IPS-15b (cell line): Measurements from ENCODE around the gene ZNF239.
A peak's percentile ranks its signal among the peaks of the same experiment; 100 is the strongest.
"Not testable (repeated sequence)": the region's sequence is repeated elsewhere in the genome, so short reads cannot be mapped to it uniquely, and the experiment has no call there.

Source experiments
- H3K27me3 ChIP-seq: one replicate; pipeline ENCODE4 v1.6.1; 2013; ENCODE audit warnings: low read length; ENCODE audit not compliant: control insufficient read depth, insufficient read depth
- H3K36me3 ChIP-seq: one replicate; pipeline ENCODE4 v1.6.1; 2013; ENCODE audit warnings: low read length; ENCODE audit not compliant: control insufficient read depth, insufficient read depth
- H3K4me1 ChIP-seq: one replicate; pipeline ENCODE4 v1.6.1; 2013; ENCODE audit warnings: mild to moderate bottlenecking, low read length; ENCODE audit not compliant: control insufficient read depth, insufficient read depth
- H3K4me3 ChIP-seq: one replicate; pipeline ENCODE4 v1.5.1; 2013; ENCODE audit warnings: low read depth, low read length
- H3K9ac ChIP-seq: one replicate; pipeline ENCODE4 v1.6.1; 2013; ENCODE audit warnings: low read depth, mild to moderate bottlenecking, low read length
- H3K9me3 ChIP-seq: one replicate; pipeline ENCODE4 v1.6.1; 2013; ENCODE audit warnings: mild to moderate bottlenecking, low read length; ENCODE audit not compliant: control insufficient read depth, insufficient read depth

Gene ZNF239

DNA sequence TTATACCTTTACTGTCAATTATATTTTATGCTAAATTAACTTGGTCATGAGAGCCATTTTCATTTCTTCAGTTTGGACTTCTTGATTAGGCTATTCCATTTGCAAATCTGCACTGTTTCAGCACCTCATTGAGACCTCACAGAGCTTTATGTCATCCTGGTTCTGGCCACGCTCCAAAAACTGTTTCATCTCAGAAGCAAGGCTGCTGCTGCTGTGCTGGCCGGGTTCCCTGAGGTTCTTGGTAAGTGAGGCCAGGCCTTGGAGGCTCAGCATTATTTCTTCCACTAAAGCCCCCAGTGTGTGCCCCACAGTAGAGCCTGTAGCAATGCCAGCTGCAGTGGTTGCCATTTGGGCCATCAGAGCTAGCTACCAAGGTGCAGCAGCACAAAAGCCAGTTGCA, 24.0 kb upstream of the ZNF239 start:
- peaks cover 2% of the 10 kb centered on the region for H3K27me3 ChIP-seq
- no peak overlapping the region for H3K4me3 ChIP-seq
- no peak overlapping the region for H3K9ac ChIP-seq
- H3K36me3 ChIP-seq = no peaks in the 10 kb centered on the region
- H3K9me3 ChIP-seq = peaks cover 8% of the 10 kb centered on the region
- H3K4me1 ChIP-seq = no peaks in the 10 kb centered on the region

DNA sequence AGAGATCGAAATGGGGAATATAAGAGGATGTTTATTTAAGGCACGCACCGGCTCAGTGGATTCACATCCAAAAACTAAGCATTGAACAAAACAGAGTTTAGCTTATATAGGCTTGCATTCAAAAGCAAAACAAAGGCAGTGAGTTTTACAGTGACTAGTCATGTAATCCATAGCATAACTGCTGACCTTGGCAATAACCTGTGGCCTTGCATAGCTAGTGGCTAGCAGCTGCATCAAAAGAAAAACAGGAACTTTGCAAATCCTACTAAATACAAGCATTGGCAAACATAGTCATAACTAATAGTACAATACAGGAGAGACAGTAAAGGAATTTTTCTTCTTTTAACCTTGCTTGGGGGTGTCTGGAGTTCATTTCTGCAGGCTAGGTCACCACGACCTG, 22.1 kb upstream of the ZNF239 start:
- Histone ChIP-seq H3K36me3 (no peaks in the 10 kb centered on the region), H3K4me1 (no peaks in the 10 kb centered on the region), H3K27me3 (no peaks in the 10 kb centered on the region), H3K9ac (no peak overlapping the region), H3K9me3 (peaks cover 8% of the 10 kb centered on the region), H3K4me3 (no peak overlapping the region)

DNA sequence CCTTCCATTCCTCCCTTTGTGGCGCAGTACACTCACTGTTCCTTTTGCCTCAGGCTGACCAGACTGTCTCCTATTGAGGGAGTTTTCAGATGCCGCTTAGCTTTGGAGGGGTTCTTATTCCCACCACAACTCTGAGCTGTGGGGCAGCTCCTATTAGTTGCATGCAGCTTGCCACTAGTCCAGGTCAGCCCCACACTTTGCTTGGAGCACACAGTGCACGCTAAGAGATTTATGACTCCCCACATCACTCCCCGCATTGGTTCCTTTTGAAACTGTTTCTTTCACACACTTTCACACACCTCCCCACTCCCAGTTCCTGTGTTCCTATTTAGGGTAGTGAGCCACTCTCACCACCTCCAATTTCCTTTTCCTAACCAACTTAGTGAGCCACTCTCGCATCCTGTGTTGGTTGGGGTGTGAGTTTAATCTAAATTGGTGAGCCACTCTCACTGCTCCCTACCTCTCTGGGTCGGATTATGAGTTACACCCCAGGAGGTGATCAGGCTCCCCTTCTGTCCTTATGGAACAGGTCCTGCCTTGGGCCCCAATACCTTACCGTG, 21.4 kb upstream of the ZNF239 start:
- no peak overlapping the region for H3K4me3 ChIP-seq
- no peaks in the 10 kb centered on the region for H3K4me1 ChIP-seq
- peaks cover 8% of the 10 kb centered on the region for H3K9me3 ChIP-seq
- no peaks in the 10 kb centered on the region for H3K27me3 ChIP-seq
- no peaks in the 10 kb centered on the region for H3K36me3 ChIP-seq
- no peak overlapping the region for H3K9ac ChIP-seq

DNA sequence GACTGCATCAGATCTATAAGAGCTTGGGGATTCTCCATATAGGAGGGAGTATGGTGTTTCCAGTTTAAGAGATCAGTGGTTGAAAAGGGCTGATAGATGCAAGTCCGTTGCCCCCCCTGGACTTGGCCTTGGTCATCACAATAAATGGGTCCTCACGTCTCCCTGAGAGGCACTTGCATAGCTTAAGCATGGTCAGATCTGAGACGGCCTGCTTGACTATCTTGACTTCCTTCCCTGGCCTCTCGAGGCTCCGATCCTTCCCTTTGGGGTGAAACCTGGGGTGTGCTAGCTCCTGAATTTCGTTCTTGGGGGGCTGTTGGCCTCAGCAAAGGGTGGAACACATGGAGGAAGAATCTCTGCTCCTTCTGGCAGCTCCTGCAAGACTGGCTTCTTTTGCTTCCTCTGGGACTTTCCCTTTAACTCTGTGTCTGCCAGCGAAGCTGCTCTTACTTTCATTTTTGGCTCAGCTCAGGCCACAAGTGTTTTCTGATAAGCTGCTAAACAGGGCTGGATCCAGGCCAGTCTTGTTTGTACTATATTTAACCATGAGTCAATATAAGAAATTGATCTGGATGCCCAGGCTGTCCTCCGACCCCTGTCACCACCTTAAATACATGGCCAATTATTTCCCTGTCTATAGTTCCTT, 20.7 kb upstream of the ZNF239 start:
- no peaks in the 10 kb centered on the region for H3K36me3 ChIP-seq
- no peaks in the 10 kb centered on the region for H3K27me3 ChIP-seq

DNA sequence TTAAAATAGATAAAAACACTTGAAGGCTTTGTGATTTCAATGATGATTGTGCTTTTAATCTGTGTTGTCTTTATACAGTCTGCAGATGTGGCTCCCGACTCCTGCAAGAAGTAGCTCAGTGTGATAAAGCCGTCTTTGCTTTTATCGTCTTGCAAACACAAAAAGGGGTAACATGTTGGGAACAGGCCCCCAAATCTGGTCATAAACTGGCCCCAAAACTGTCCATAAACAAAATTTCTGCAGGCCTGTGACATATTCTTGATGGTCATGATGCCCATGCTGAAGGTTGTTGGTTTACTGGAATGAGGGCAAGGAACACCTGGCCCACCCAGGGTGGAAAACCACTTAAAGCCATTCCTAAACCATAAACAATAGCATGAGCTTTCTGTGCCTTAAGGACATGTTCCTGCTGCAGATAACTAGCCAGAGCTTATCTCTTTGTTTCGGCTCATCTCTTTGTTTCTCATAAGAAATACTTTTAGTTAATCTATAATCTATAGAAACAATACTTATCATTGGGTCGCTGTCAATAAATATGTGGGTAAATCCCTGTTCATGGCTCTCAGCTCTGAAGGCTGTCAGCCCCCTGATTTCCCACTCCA, 17.0 kb upstream of the ZNF239 start:
- no peaks in the 10 kb centered on the region for H3K36me3 ChIP-seq
- H3K9me3 ChIP-seq = peaks cover 8% of the 10 kb centered on the region
- no peaks in the 10 kb centered on the region for H3K27me3 ChIP-seq
- H3K4me1 ChIP-seq = no peaks in the 10 kb centered on the region
- no peak overlapping the region for H3K4me3 ChIP-seq
- H3K9ac ChIP-seq = no peak overlapping the region

More for the DNA sequence above, 20.7 kb upstream of the ZNF239 start:
- H3K9me3 ChIP-seq = peaks cover 8% of the 10 kb centered on the region
- no peak overlapping the region for H3K9ac ChIP-seq
- H3K4me1 ChIP-seq = no peaks in the 10 kb centered on the region
- no peak overlapping the region for H3K4me3 ChIP-seq

DNA sequence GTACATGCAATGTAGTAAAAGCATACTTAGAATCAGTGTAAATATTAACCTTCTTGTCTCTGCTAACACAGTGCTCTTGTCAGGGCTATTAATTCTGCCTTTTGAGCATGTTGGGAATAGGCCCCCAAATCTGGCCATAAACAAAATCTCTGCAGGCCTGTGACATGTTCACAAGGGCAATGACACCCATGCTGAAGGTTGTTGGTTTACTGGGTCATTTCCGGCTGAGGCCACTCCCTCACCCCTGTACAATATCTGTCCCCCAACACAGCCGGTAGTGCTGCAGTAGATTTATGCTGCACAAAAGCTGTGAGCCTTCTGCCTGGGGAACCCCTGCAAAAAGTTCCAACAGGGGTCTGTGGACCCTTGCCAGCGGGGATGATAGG, 12.3 kb upstream of the ZNF239 start:
- not testable (repeated sequence) for H3K27me3 ChIP-seq, H3K9me3 ChIP-seq, H3K4me1 ChIP-seq, H3K9ac ChIP-seq, H3K4me3 ChIP-seq, H3K36me3 ChIP-seq

DNA sequence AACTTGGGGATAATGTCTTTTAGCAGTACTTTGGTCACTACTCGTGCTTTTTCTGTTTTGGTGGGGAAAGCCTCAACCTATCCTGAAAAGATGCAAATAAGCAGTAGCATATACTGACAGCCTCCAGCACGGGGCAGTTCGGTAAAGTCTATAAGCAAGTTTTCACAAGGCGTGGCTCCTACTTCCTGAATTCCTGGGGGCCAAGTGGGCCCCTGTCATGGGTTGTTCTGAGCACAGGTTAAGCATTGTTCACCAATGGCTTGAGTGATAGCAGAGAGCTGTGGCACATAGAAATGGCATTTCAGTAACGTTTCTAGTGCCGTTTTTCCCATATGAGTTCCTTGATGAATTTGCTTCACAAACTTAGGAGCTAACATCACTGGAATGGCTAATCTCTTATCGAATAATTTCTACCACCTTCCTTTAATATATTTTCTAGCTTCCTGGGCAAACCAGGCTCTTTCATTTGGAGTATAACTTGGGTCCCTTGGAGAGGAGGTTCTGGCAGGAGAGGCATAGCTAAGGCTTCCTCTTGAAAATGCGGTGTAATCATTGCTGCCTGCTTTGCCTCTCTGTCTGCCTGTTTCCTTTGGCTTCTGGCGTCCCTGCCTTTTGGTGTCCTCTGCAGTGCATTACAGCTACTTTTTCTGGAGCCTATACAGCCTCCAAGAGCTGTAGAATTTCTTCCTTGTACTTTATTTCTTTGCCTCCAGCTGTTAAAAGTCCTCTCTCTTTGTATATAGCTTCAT, 11.7 kb upstream of the ZNF239 start:
- Histone ChIP-seq H3K9ac (no peak overlapping the region), H3K36me3 (no peaks in the 10 kb centered on the region), H3K4me1 (no peaks in the 10 kb centered on the region), H3K9me3 (no peaks in the 10 kb centered on the region), H3K4me3 (no peak overlapping the region), H3K27me3 (no peaks in the 10 kb centered on the region)

DNA sequence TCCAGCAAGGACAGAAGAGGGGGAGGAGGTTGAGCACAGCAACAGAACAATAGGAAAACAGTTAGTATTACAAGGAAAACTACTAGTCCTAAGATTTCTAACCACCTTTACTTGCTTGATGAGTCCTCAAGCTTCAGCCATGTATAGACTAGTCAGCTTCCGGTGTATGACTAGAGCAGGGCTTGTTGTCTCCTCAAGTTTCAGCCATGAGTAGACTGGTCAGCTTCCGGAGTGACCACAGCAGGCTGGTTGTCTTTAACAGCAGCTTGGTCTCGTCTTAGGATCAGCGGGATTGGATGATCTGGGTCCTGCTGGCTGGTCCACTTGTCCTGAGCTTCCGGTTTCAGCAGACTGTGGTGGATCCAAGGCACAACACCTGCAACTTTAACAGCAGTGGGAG, 10.6 kb upstream of the ZNF239 start:
- Histone ChIP-seq H3K4me1 (no peaks in the 10 kb centered on the region), H3K9ac (no peak overlapping the region), H3K4me3 (no peak overlapping the region), H3K36me3 (no peaks in the 10 kb centered on the region), H3K27me3 (no peaks in the 10 kb centered on the region), H3K9me3 (no peaks in the 10 kb centered on the region)

DNA sequence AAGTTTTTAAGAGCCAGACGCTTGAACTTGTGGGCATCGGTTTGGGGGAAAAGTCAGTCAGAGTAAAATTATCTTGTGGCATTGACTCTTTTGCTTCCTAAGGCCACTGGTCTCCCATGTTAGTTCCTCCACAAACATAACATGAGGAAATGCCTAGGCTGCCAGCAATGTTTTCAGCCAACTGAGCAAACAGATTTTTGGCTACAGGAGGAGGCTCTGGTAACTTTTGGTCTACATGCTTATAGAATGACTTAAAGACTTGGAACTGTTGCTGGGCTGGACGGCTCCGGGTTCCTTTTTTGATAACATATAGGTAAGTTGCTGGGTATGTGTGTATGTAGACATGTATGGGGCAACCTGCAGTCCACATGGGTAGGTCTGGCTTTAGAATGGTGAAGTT, 9.6 kb upstream of the ZNF239 start:
- H3K4me1 ChIP-seq = no peaks in the 10 kb centered on the region
- no peak overlapping the region for H3K9ac ChIP-seq
- H3K27me3 ChIP-seq = no peaks in the 10 kb centered on the region
- no peaks in the 10 kb centered on the region for H3K36me3 ChIP-seq
- no peaks in the 10 kb centered on the region for H3K9me3 ChIP-seq
- no peak overlapping the region for H3K4me3 ChIP-seq

DNA sequence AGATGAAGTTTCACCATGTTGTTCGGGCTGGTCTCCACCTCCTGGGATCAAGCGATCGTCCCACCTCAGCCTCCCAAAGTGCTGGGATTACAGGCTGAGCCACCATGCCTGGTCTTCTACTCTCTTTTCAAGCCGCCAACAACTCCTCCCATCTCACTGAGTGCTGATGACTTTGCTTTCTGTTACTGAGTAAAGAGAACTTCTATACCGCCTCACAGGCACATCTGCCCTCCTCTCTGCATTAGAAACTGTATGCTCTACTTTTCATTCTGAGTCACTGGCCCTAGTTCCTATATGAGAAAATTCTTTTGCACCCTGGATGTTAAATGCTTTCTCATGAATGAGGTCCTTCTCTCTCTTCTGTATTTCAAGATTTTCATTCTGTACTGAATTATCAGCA, 2.2 kb upstream of the ZNF239 start:
- Histone ChIP-seq H3K4me3 (no peak overlapping the region), H3K4me1 (peaks cover 2% of the 10 kb centered on the region), H3K36me3 (no peaks in the 10 kb centered on the region), H3K9ac (no peak overlapping the region), H3K9me3 (no peaks in the 10 kb centered on the region), H3K27me3 (peaks cover 28% of the 10 kb centered on the region)

DNA sequence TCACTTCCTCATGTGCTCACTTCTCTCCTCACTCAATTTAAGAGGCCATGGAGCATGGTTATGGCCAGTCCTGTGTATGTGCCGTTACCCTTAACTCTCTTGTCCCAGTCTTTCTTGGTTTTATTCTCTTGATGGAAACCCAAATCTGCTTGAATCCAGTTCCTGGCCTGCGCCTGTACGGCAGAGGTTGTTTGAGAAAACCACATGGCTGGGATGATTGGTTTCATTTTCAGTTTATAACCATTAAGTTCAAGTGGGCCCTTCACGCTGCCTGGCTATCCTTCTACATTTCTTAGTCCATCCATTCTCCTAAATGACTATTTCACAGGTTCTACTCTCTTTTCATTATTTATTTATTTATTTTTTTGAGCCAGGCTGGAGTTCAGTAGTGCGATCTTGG, 1.6 kb upstream of the ZNF239 start:
- H3K4me3 ChIP-seq = no peak overlapping the region
- no peaks in the 10 kb centered on the region for H3K9me3 ChIP-seq

DNA sequence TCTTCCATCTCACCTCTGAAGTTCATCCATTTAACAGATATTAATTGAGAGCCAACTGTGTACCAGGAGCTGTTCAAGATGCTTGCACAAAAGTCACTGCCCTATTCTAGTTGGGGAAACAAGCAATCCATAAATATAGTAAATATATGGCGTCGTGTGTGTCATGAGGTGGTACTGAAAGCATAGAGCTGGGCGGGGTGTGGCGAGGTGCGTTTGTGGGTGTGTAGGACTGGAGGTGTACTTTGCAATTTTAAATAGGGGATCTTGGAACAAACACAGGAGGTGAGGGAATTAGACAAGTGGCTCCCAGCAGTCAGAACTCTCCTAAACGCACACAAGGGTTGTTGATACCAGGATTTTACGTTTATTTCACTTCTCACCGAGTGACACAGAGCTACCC, 490 bp upstream of the ZNF239 start:
- Histone ChIP-seq H3K4me1 (peaks cover 2% of the 10 kb centered on the region), H3K27me3 (peaks cover 28% of the 10 kb centered on the region), H3K36me3 (peaks cover 2% of the 10 kb centered on the region), H3K4me3 (peak overlapping the region; percentile 59), H3K9me3 (no peaks in the 10 kb centered on the region), H3K9ac (no peak overlapping the region)

More for the DNA sequence above, 1.6 kb upstream of the ZNF239 start:
- no peak overlapping the region for H3K9ac ChIP-seq
- peaks cover 28% of the 10 kb centered on the region for H3K27me3 ChIP-seq
- no peaks in the 10 kb centered on the region for H3K36me3 ChIP-seq
- H3K4me1 ChIP-seq = peaks cover 2% of the 10 kb centered on the region
